Measurements from ENCODE around the gene CAMK2D. TPM values are rescaled to one million over a fixed set of nuclear protein-coding genes. Genes with fewer than 3 reads are reported as not detected.

CAMK2D gene
- total RNA-seq, 1 experiment from 2014 or later = 29.5 TPM

GRCh38 chr4:113584407-113585150 is 177.0 kb downstream of the CAMK2D start:
- DNase-seq (ENCODE audit: low read depth, low spot score) (no peak), ATAC-seq (no peak)
- CTCF ChIA-PET = no interaction called here
- in situ Hi-C loops (cut with HindIII; ENCODE audit: low pct_unique_long_range_greater_than_20kb, low sequenced_read_pairs) (no loop called here), intact Hi-C loops (cut with micrococcal nuclease; ENCODE audit: unreplicated experiment) (no loop called here)
- H3K4me3 ChIP-seq (ENCODE audit: low read depth in 2 of 2, low read length in 2 of 2) = no peak overlapping the region
- no peak for TF ChIP-seq CTCF (IDR thresholded peaks at IDR 0.05)
- no peak for TF ChIP-seq POLR2AphosphoS5 (IDR thresholded peaks at IDR 0.05; ENCODE audit: low read depth, low read length)
- TF ChIP-seq, protein P1, sequence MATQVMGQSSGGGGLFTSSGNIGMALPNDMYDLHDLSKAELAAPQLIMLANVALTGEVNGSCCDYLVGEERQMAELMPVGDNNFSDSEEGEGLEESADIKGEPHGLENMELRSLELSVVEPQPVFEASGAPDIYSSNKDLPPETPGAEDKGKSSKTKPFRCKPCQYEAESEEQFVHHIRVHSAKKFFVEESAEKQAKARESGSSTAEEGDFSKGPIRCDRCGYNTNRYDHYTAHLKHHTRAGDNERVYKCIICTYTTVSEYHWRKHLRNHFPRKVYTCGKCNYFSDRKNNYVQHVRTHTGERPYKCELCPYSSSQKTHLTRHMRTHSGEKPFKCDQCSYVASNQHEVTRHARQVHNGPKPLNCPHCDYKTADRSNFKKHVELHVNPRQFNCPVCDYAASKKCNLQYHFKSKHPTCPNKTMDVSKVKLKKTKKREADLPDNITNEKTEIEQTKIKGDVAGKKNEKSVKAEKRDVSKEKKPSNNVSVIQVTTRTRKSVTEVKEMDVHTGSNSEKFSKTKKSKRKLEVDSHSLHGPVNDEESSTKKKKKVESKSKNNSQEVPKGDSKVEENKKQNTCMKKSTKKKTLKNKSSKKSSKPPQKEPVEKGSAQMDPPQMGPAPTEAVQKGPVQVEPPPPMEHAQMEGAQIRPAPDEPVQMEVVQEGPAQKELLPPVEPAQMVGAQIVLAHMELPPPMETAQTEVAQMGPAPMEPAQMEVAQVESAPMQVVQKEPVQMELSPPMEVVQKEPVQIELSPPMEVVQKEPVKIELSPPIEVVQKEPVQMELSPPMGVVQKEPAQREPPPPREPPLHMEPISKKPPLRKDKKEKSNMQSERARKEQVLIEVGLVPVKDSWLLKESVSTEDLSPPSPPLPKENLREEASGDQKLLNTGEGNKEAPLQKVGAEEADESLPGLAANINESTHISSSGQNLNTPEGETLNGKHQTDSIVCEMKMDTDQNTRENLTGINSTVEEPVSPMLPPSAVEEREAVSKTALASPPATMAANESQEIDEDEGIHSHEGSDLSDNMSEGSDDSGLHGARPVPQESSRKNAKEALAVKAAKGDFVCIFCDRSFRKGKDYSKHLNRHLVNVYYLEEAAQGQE (IDR thresholded peaks at IDR 0.05; ENCODE audit: insufficient read depth in 1 of 2, low read depth in 2 of 2, low read length in 1 of 2) = no peak
- no peak for TF ChIP-seq SIN3A (IDR thresholded peaks at IDR 0.05; ENCODE audit: borderline replicate concordance, insufficient read depth, low read depth, low read length)
- TF ChIP-seq TCF7L2 (IDR thresholded peaks at IDR 0.05; ENCODE audit: low read depth, low read length) = no peak
- POLR2A ChIA-PET = no interaction called here
- no peaks in the 10 kb centered on the region for H3K36me3 ChIP-seq (ENCODE audit: control insufficient read depth, insufficient read depth, low read length)
- BruUV-seq (replicated peaks) = no TSS peak
- H3K4me1 ChIP-seq (ENCODE audit: control insufficient read depth, insufficient read depth, low read length) = 0 out of 2 replicates have a peak, but pooled peaks cover 3% of the 10 kb centered on the region
- H3K27ac ChIP-seq (ENCODE audit: low read length) = no peak overlapping the region
- H3K9me3 ChIP-seq (ENCODE audit: control insufficient read depth, insufficient read depth, low read depth, low read length) = no peaks in the 10 kb centered on the region
- no peaks in the 10 kb centered on the region for H3K27me3 ChIP-seq (ENCODE audit: control insufficient read depth, insufficient read depth, low read length)

DNA sequence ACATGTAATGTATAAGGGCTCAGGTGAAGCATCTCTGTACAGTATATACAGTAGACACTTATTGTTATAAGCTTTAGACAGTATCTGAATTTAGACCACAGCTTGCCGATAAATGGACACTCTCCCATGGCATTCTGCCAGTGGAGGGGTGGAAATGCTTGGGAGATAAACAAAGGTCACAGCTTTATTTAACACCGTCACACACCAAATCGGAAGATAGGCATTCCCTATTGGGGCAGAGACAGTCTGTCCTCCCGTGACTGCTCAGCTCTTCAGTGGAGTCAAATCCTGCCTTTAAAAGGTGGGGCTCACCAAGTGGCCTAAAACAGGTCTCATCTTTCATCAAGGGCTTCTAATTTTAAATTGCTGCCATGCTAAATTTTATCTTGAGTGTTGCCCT is 178.8 kb downstream of the CAMK2D start:
- Histone ChIP-seq H3K27ac (ENCODE audit: low read length) (no peak overlapping the region), H3K4me3 (ENCODE audit: low read depth in 2 of 2, low read length in 2 of 2) (no peak overlapping the region), H3K4me1 (ENCODE audit: control insufficient read depth, insufficient read depth, low read length) (0 out of 2 replicates have a peak, but pooled peaks cover 3% of the 10 kb centered on the region), H3K9me3 (ENCODE audit: control insufficient read depth, insufficient read depth, low read depth, low read length) (no peaks in the 10 kb centered on the region), H3K36me3 (ENCODE audit: control insufficient read depth, insufficient read depth, low read length) (no peaks in the 10 kb centered on the region), H3K27me3 (ENCODE audit: control insufficient read depth, insufficient read depth, low read length) (no peaks in the 10 kb centered on the region)
- ATAC-seq (no peak), DNase-seq (ENCODE audit: low read depth, low spot score) (no peak)
- ChIA-PET POLR2A (interaction anchor here (0.7 kb wide), 1 partner anchor 99 kb away, joined by 4 read pairs; no protein-coding TSS in a partner anchor), CTCF (no interaction called here)
- in situ Hi-C loops (cut with HindIII; ENCODE audit: low pct_unique_long_range_greater_than_20kb, low sequenced_read_pairs) = no loop called here
- intact Hi-C loops (cut with micrococcal nuclease; ENCODE audit: unreplicated experiment) = no loop called here
- BruUV-seq (replicated peaks) = no TSS peak
- no peak for TF ChIP-seq SIN3A (IDR thresholded peaks at IDR 0.05; ENCODE audit: borderline replicate concordance, insufficient read depth, low read depth, low read length)
- no peak for TF ChIP-seq POLR2AphosphoS5 (IDR thresholded peaks at IDR 0.05; ENCODE audit: low read depth, low read length)
- TF ChIP-seq, protein P1 (IDR thresholded peaks at IDR 0.05; ENCODE audit: insufficient read depth in 1 of 2, low read depth in 2 of 2, low read length in 1 of 2) = no peak
- TF ChIP-seq CTCF (IDR thresholded peaks at IDR 0.05) = no peak
- no peak for TF ChIP-seq TCF7L2 (IDR thresholded peaks at IDR 0.05; ENCODE audit: low read depth, low read length)
